GM10266 (cell line): ENCODE measurements around the gene COX19.

Source experiments
- DNase-seq: peaks from one replicate; pipeline ENCODE4 v3.0.0; 2012; ENCODE audit errors: extremely low spot score
- CTCF ChIP-seq: IDR thresholded peaks from 2 replicates; pipeline ENCODE4 v1.5.1; 2012; ENCODE audit warnings: mild to moderate bottlenecking, low read depth; ENCODE audit not compliant: control insufficient read depth, insufficient read depth; ENCODE audit errors: missing control alignments

COX19 gene

DNA sequence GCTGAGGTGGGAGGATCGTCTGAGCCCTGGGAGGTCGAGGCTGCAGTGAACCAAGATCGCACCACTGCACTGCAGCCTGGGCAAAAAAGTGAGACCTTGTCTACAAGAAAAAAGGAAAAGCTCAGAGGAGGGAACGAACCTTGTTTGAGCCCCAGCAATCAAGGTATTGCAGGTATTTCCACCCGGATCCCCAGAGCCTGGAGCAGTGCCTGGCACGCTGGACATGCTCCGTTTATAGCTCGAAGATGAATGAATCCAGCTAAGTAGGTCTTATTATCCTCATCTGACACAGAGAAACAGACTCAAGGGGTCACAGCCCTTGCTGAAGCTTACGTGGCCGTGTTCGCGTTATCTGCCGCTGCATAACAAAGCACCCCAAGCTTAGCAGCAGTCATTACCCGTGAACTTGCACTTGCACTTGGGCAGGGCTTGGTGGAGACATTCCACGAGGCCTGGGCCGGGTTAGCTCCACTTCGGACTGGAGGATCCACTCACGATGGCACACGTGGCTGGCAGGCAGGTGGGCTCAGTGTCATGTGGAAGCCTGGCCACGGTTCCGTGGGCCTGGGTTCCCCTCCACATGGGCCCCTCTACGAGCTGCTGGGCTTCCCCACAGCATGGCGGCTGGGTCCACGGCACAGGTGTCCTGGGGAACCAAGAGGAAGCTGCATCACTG, 3.2 kb upstream of the COX19 start:
- no peak for DNase-seq
- no peak for TF ChIP-seq CTCF

DNA sequence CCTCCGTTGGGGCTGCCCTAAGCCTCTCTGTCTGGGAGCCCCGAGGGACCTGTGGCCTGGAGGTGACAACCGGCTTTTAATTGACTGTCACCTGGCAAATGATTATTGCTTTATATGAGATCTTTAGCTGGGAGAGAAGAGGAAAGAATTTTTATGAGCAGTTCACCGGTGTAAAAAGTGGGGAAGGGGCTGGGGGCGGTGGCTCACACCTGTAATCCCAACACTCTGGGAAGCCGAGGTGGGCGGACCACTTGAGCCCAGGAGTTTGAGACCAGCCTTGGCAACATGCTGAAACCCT, 2.6 kb upstream of the COX19 start:
- no peak for DNase-seq
- TF ChIP-seq CTCF: no peak

GRCh38 chr7:977326-978048, 2.1 kb upstream of the COX19 start:
- DNase-seq: no peak
- no peak for TF ChIP-seq CTCF

DNA sequence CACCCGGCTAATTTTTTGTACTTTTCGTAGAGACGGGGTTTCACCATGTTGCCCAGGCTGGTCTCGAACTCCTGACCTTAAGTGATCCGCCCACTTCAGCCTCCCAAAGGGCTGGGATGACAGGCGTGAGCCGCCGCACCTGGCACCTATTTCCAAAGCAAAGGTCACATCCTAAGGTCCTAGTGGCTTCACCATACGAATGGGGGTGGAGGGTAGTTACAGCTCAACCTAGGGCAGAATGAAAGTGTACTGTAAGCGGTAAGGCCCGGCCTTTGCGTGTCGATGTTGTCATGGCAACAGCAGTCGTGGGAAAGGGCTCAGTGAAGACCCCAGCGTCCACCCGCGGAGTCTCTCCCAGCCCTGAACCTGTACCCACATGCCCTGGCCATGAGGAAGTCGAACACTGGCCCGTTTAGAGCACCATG, 1.6 kb upstream of the COX19 start:
- TF ChIP-seq CTCF: no peak
- DNase-seq: no peak

- no peak for TF ChIP-seq CTCF
- no peak for DNase-seq
Measured at GRCh38 chr7:975702-976473, 539 bp upstream of the COX19 start.

GRCh38 chr7:974172-974571, 1.2 kb downstream of the COX19 start:
- no peak for DNase-seq
- TF ChIP-seq CTCF: no peak

DNA sequence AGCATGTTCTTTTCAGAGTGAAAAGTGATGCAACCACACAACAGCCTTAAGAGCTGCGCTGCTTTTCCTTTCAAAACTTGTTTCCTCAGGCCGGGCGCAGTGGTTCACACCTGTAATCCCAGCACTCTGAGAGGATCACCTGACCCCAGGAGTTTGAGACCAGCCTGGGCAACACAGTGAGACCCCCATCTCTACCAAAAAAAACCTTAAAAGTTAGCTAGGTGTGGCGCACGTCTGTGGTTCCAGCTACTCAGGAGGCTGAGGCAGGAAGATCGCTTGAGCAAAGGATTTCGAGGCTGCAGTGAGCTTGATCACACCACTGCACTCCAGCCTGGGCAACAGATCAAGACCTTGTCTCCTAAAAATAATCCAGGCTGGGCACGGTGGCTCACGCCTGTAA, 2.0 kb downstream of the COX19 start:
- DNase-seq: no peak
- TF ChIP-seq CTCF: no peak
